Calu3 (cell line): ENCODE measurements around the gene TPCN2. TPM values are rescaled to one million over a fixed set of nuclear protein-coding genes. Genes with fewer than 3 reads are reported as not detected.

Source experiments
- BruUV-seq: library from RNA; stranded (reverse); fragments of 400-500 nt; replicated peaks from 2 replicates; lab custom pipeline; 2021; lab: Mats Ljungman, UMichigan
- CTCF ChIA-PET: fragments of 300-600 bp; sonication (Branson Sonifier 250); formaldehyde crosslinking; loops from one replicate; lab custom pipeline; 2022; ENCODE audit warnings: antibody characterized with exemption; lab: Charles Lee
- DNase-seq: peaks from one replicate; pipeline ENCODE4 v3.0.0; 2022
- H3K27ac Mint-ChIP-seq: one replicate; pipeline ENCODE4 v1.8.0; 2022; ENCODE audit warnings: mixed read lengths; ENCODE audit not compliant: unreplicated experiment
- H3K27me3 Mint-ChIP-seq: one replicate; pipeline ENCODE4 v1.8.0; 2022; ENCODE audit warnings: mixed read lengths; ENCODE audit not compliant: unreplicated experiment
- H3K36me3 Mint-ChIP-seq: one replicate; pipeline ENCODE4 v1.8.0; 2022; ENCODE audit warnings: mild to moderate bottlenecking, moderate library complexity, mixed read lengths; ENCODE audit not compliant: insufficient read depth, unreplicated experiment
- H3K4me1 Mint-ChIP-seq: one replicate; pipeline ENCODE4 v1.8.0; 2022; ENCODE audit warnings: mild to moderate bottlenecking, low read depth, mixed read lengths; ENCODE audit not compliant: unreplicated experiment
- H3K4me3 Mint-ChIP-seq: one replicate; pipeline ENCODE4 v1.8.0; 2022; ENCODE audit warnings: mild to moderate bottlenecking, low read depth, moderate library complexity, mixed read lengths; ENCODE audit not compliant: unreplicated experiment
- H3K9me3 Mint-ChIP-seq: one replicate; pipeline ENCODE4 v1.8.0; 2022; ENCODE audit warnings: low read depth, mixed read lengths; ENCODE audit not compliant: unreplicated experiment
- intact Hi-C: fragments of 100-400 bp; cut with micrococcal nuclease; formaldehyde crosslinking; loops from one replicate; pipeline ENCODE4 v1.10.0; 2022; ENCODE audit not compliant: unreplicated experiment
- total RNA-seq: library from RNA; stranded (reverse); gene quantifications from 2 replicates; pipeline ENCODE4 v1.2.3, GENCODE V29; 2022
- TF ChIP-seq, protein P1 (sequence below): fragments of 200-600 bp; IDR thresholded peaks from one replicate; pipeline ENCODE4 v1.8.0; 2022; ENCODE audit warnings: antibody characterized with exemption; ENCODE audit not compliant: unreplicated experiment

Gene TPCN2
- total RNA-seq, 1 experiment from 2014 or later, result 21.9 TPM

DNA sequence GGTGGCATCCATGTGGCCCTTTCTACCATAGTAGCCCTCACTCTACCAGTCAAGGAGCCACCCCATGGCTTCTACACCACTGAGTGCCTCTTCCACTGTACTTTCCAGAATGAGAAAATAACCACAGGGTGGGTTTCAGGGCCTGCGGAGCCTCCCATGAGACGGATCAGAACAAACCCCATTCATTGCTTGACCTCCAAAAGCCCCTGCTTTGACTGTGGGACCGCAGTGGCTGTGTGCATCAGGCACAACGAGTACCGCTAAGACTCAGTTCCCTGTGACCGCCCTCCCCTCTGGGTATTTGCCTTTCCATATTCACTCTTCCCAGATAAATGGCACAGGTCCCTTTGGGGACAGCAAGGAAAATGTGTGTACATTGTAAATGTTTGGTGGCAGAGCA, 24.2 kb upstream of the TPCN2 start:
- no peak for DNase-seq
- Mint-ChIP-seq H3K9me3 (no peaks in the 10 kb centered on the region), H3K4me3 (no peak overlapping the region), H3K36me3 (no peaks in the 10 kb centered on the region), H3K4me1 (no peaks in the 10 kb centered on the region), H3K27ac (no peak overlapping the region), H3K27me3 (peaks cover 16% of the 10 kb centered on the region)
- CTCF ChIA-PET, result interaction anchor here (0.7 kb wide), 1 partner anchor 27 kb away, joined by 4 read pairs; no protein-coding TSS in a partner anchor
- no TSS peak for BruUV-seq
- intact Hi-C loops, result no loop called here
- TF ChIP-seq, protein P1, sequence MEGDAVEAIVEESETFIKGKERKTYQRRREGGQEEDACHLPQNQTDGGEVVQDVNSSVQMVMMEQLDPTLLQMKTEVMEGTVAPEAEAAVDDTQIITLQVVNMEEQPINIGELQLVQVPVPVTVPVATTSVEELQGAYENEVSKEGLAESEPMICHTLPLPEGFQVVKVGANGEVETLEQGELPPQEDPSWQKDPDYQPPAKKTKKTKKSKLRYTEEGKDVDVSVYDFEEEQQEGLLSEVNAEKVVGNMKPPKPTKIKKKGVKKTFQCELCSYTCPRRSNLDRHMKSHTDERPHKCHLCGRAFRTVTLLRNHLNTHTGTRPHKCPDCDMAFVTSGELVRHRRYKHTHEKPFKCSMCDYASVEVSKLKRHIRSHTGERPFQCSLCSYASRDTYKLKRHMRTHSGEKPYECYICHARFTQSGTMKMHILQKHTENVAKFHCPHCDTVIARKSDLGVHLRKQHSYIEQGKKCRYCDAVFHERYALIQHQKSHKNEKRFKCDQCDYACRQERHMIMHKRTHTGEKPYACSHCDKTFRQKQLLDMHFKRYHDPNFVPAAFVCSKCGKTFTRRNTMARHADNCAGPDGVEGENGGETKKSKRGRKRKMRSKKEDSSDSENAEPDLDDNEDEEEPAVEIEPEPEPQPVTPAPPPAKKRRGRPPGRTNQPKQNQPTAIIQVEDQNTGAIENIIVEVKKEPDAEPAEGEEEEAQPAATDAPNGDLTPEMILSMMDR, result no peak

GRCh38 chr11:69027704-69028372, 20.9 kb upstream of the TPCN2 start:
- no peaks in the 10 kb centered on the region for H3K4me1 Mint-ChIP-seq
- no peaks in the 10 kb centered on the region for H3K36me3 Mint-ChIP-seq
- TF ChIP-seq, protein P1, result no peak
- H3K27me3 Mint-ChIP-seq, result peaks cover 25% of the 10 kb centered on the region
- no peak overlapping the region for H3K4me3 Mint-ChIP-seq
- H3K9me3 Mint-ChIP-seq, result no peaks in the 10 kb centered on the region
- DNase-seq, result no peak
- no peak overlapping the region for H3K27ac Mint-ChIP-seq
- CTCF ChIA-PET, result no interaction called here
- no TSS peak for BruUV-seq
- intact Hi-C loops, result no loop called here

- CTCF ChIA-PET, result interaction anchor here (1.3 kb wide), 1 partner anchor 19 kb away, joined by 4 read pairs; no protein-coding TSS in a partner anchor
- H3K4me3 Mint-ChIP-seq, result no peak overlapping the region
- no peak for DNase-seq
- no peak overlapping the region for H3K27ac Mint-ChIP-seq
- intact Hi-C loops, result no loop called here
- TF ChIP-seq, protein P1, result no peak
- no peaks in the 10 kb centered on the region for H3K36me3 Mint-ChIP-seq
- BruUV-seq, result no TSS peak
- no peaks in the 10 kb centered on the region for H3K9me3 Mint-ChIP-seq
- peaks cover 42% of the 10 kb centered on the region for H3K27me3 Mint-ChIP-seq
- H3K4me1 Mint-ChIP-seq, result no peaks in the 10 kb centered on the region
Observed at GRCh38 chr11:69030301-69030700, 18.4 kb upstream of the TPCN2 start.

GRCh38 chr11:69032833-69033232, 15.9 kb upstream of the TPCN2 start:
- intact Hi-C loops, result no loop called here
- no peak overlapping the region for H3K27ac Mint-ChIP-seq
- H3K27me3 Mint-ChIP-seq, result peaks cover 56% of the 10 kb centered on the region
- no peaks in the 10 kb centered on the region for H3K36me3 Mint-ChIP-seq
- TF ChIP-seq, protein P1, result no peak
- H3K4me1 Mint-ChIP-seq, result no peaks in the 10 kb centered on the region
- no peak overlapping the region for H3K4me3 Mint-ChIP-seq
- DNase-seq, result no peak
- CTCF ChIA-PET, result no interaction called here
- no peaks in the 10 kb centered on the region for H3K9me3 Mint-ChIP-seq
- BruUV-seq, result no TSS peak
